ENCODE data around the gene RABEPK. TPM values are rescaled to one million over a fixed set of nuclear protein-coding genes. Genes with fewer than 3 reads are reported as not detected.
"Not testable (repeated sequence)": the region's sequence is repeated elsewhere in the genome, so short reads cannot be mapped to it uniquely, and the experiment has no call there.

RABEPK gene, protein sequence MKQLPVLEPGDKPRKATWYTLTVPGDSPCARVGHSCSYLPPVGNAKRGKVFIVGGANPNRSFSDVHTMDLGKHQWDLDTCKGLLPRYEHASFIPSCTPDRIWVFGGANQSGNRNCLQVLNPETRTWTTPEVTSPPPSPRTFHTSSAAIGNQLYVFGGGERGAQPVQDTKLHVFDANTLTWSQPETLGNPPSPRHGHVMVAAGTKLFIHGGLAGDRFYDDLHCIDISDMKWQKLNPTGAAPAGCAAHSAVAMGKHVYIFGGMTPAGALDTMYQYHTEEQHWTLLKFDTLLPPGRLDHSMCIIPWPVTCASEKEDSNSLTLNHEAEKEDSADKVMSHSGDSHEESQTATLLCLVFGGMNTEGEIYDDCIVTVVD
- 21.2 TPM for total RNA-seq (ENCODE audit: insufficient read depth, low replicate concordance)

- DNase-seq (ENCODE audit: low spot score) = peak; percentile 97
Measured at GRCh38 chr9:125200216-125201047, at the start of gene RABEPK. TSS of gene RABEPK (plus strand) at chr9:125200542. CDS start at chr9:125203014, 2,472 bp downstream.

GRCh38 chr9:125151730-125152129 lies 48.6 kb upstream of the RABEPK start:
- no peak for DNase-seq (ENCODE audit: low spot score)

DNA sequence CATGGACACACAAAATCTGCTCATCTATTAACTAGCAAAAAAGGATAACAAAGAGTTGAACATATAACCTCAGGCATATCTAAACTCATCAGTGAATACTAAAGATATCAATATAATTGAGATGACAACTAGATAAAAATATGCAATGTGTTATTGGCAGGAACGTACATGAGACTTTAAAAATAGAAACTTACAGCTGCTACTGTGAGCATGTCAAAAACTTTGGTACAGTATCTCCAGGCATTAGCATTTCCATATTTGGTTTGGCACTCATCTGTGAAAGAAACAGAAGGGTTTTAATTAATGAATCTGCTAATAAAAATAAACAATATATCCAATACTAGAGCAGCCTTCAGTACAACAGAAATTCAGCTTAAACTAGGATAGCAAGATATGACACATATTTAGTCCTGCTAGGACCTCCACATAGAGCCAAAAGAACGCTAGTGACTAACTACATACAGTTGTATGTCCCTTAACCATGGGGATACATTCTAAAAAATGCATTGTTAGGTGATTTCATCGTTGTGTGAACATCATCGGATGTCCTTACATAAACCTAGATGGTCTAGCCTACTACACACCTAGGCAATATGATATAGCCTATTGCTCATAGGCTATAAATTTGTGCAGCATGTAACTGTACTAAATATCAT lies 46.5 kb upstream of the RABEPK start:
- no peak for DNase-seq (ENCODE audit: low spot score)

- DNase-seq (ENCODE audit: low spot score) = no peak
Measured at GRCh38 chr9:125156551-125156950, 43.8 kb upstream of the RABEPK start.

GRCh38 chr9:125160750-125161149 lies 39.6 kb upstream of the RABEPK start:
- no peak for DNase-seq (ENCODE audit: low spot score)

DNA sequence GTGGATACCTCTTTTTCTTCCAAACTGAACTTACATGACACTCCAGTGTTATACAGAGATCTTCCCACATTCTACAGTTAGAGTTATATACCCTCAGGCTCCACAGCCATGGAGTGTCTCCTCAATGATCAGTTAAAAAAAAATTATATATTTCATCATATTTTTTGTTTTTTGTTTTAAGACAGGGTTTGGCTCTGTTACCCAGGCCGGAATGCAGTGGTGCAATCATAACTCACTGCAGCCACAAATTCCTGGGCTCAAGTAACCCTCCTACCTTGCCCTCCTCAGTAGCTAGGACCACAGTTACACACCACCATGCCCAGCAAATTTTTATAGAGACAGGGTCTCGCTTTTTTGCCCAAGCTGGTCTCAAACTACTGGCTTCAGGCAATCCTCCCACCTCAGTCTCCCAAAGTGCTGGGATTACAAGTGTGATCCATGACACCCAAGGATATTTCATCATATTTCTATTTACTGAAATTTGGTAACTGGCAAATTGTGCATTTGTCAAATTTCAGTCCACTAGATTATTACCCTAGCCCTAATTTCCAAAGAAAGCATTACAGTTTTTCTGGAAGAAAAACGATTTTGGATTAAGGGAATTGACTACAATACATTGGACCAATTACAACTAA lies 38.9 kb upstream of the RABEPK start:
- no peak for DNase-seq (ENCODE audit: low spot score)

- DNase-seq (ENCODE audit: low spot score) = not testable (repeated sequence)
Measured at GRCh38 chr9:125162891-125163290, 37.5 kb upstream of the RABEPK start.

DNA sequence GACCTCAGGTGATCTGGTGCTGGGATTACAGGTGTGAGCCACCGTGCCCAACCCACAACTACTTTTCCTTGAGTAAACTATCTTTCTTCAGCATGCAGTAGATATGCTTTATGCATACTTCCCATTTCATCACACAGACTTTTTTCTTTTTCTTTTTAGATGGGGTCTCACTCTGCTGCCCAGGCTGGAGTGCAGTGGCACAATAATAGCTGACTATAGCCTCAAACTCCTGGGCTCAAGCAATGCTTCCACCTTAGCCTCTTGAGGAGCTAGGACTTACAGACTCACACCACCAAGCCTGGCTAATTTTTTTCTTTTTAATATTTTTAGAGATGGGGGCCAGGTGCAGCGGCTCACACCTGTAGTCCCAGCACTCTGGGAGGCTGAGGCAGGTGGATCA lies 33.6 kb upstream of the RABEPK start:
- DNase-seq (ENCODE audit: low spot score) = no peak

- DNase-seq (ENCODE audit: low spot score) = no peak
Measured at GRCh38 chr9:125169895-125170294, 30.4 kb upstream of the RABEPK start.

GRCh38 chr9:125172031-125172755 lies 28.1 kb upstream of the RABEPK start:
- no peak for DNase-seq (ENCODE audit: low spot score)

- DNase-seq (ENCODE audit: low spot score) = no peak
Measured at GRCh38 chr9:125176636-125177035, 23.7 kb upstream of the RABEPK start.

GRCh38 chr9:125177888-125178287 lies 22.5 kb upstream of the RABEPK start:
- DNase-seq (ENCODE audit: low spot score) = no peak

DNA sequence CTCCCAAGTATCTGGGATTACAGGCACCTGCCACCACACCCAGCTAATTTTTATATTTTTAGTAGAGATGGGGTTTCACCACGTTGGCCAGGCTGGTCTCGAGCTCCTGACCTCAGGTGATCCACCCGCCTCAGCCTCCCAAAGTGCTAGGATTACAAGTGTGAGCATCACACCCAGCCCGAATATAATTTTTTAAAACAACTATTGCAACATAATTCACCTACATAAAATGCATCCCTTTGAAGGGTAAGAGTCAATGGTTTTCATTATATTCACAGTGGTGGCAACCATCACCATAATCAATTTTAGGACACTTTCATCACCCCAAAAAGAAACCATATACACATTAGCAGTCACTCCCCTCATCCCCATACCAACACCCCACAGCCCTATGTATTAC lies 20.6 kb upstream of the RABEPK start:
- not testable (repeated sequence) for DNase-seq (ENCODE audit: low spot score)

- no peak for DNase-seq (ENCODE audit: low spot score)
Measured at GRCh38 chr9:125180876-125181275, 19.5 kb upstream of the RABEPK start.

DNA sequence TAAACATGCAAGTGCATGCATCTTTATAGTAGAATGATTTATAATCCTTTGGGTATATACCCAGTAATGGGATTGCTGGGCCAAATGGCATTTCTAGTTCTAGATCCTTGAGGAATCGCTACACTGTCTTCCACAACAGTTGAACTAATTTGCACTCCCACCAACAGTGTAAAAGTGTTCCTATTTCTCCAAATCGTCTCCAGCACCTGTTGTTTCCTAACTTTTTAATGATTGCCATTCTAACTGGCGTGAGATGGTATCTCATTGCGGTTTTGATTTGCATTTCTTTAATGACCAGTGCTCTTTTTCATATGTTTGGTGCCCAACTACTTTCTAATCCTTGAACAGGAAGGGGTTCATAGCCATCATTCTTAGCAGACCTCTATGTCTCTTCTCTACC lies 18.6 kb upstream of the RABEPK start:
- DNase-seq (ENCODE audit: low spot score) = not testable (repeated sequence)

GRCh38 chr9:125183054-125183453 lies 17.3 kb upstream of the RABEPK start:
- peak; percentile 5 for DNase-seq (ENCODE audit: low spot score)

GRCh38 chr9:125183561-125183960 lies 16.8 kb upstream of the RABEPK start:
- no peak for DNase-seq (ENCODE audit: low spot score)

- DNase-seq (ENCODE audit: low spot score) = no peak
Measured at GRCh38 chr9:125189011-125189360, 11.4 kb upstream of the RABEPK start.

GRCh38 chr9:125189361-125190289 lies 10.7 kb upstream of the RABEPK start, which contains the start of gene PPP6C:
TSS of gene PPP6C (minus strand) at chr9:125189803. CDS start at chr9:125189718, 85 bp downstream.
- peak; percentile 98 for DNase-seq (ENCODE audit: low spot score)

GRCh38 chr9:125190361-125190801 lies 10.0 kb upstream of the RABEPK start:
- no peak for DNase-seq (ENCODE audit: low spot score)

Measured in umbilical cord (tissue), 2 donors.